T-cell (primary cell): ENCODE results near the gene STIM1. TPM values are rescaled to one million over a fixed set of nuclear protein-coding genes. Genes with fewer than 3 reads are reported as not detected.
A peak's percentile ranks its signal among the peaks of the same experiment; 100 is the strongest.

ENCODE experiments used
- ATAC-seq, 4 experiments: fragments of 200-7000 bp in 3 of 4; fragments of 150-1000 bp in 1 of 4; cut with Tn5 transposase; replicated peaks in 1 of 4; 1 replicate in 3 of 4; 2 replicates in 1 of 4; pipeline ENCODE4 v1.10.0; 2021; ENCODE audit warnings: moderate library complexity in 3 of 4, mild to moderate bottlenecking in 2 of 4, moderate number of reproducible peaks in 1 of 4
- CTCF ChIA-PET, 2 donors: fragments of 300-600 bp; sonication (Branson Sonifier 250); formaldehyde crosslinking; loops; one replicate each; lab custom pipeline; 2022; ENCODE audit warnings: antibody characterized with exemption in 2 of 2; lab: Charles Lee
- POLR2A ChIA-PET, 2 donors: fragments of 300-600 bp; sonication (Branson Sonifier 250); formaldehyde crosslinking; loops; one replicate each; lab custom pipeline; 2022; ENCODE audit warnings: antibody characterized with exemption in 2 of 2; lab: Charles Lee
- DNase-seq, 35 experiments: peaks; one replicate each; pipeline versions ENCODE4 v3.0.0 to v3.0.0-alpha.2; 2013 to 2023
- H3K27ac ChIP-seq: one replicate; pipeline ENCODE4 v1.5.1; 2013; ENCODE audit warnings: low read length
- H3K27me3 ChIP-seq, 2 experiments: replicated peaks in 1 of 2; 1 replicate in 1 of 2; 2 replicates in 1 of 2; pipeline versions ENCODE4 v1.6.1 to v1.7.0; 2013; ENCODE audit warnings: low read length in 1 of 2, mixed read lengths in 1 of 2; ENCODE audit not compliant: control insufficient read depth in 2 of 2, insufficient read depth in 2 of 2; ENCODE audit errors: extremely low read depth in 1 of 2
- H3K36me3 ChIP-seq, 2 donors: 1 replicate in 1 of 2; 2 replicates in 1 of 2; pipeline versions ENCODE4 v1.6.1 to v1.7.0; 2013; ENCODE audit warnings: low read length in 1 of 2; ENCODE audit not compliant: control insufficient read depth in 2 of 2, insufficient read depth in 1 of 2; ENCODE audit errors: extremely low read depth in 1 of 2
- H3K4me1 ChIP-seq, 2 experiments: 1 replicate in 1 of 2; 2 replicates in 1 of 2; pipeline versions ENCODE4 v1.6.1 to v1.7.0; 2013; ENCODE audit warnings: low read length in 2 of 2, mixed read lengths in 1 of 2; ENCODE audit not compliant: insufficient read depth in 2 of 2, control insufficient read depth in 1 of 2; ENCODE audit errors: extremely low read depth in 1 of 2
- H3K4me3 ChIP-seq, 2 donors: 1 replicate in 1 of 2; 2 replicates in 1 of 2; pipeline versions ENCODE4 v1.5.1 to v1.7.0; 2013; ENCODE audit warnings: mild to moderate bottlenecking in 2 of 2, low read length in 1 of 2, moderate library complexity in 1 of 2; ENCODE audit not compliant: control insufficient read depth in 1 of 2; ENCODE audit errors: extremely low read depth in 1 of 2
- H3K9me3 ChIP-seq: 2 replicates; pipeline ENCODE4 v1.7.0; 2013
- H3K27ac Mint-ChIP-seq, 2 donors: one replicate each; pipeline ENCODE4 v1.8.0; 2020 to 2021; ENCODE audit warnings: mild to moderate bottlenecking in 2 of 2, mixed read lengths in 2 of 2
- H3K27me3 Mint-ChIP-seq, 2 donors: one replicate each; pipeline ENCODE4 v1.8.0; 2021 to 2022; ENCODE audit warnings: mixed read lengths in 2 of 2
- H3K36me3 Mint-ChIP-seq: one replicate; pipeline ENCODE4 v1.8.0; 2021; ENCODE audit warnings: mixed read lengths
- H3K4me1 Mint-ChIP-seq, 3 donors: one replicate each; pipeline ENCODE4 v1.8.0; 2020 to 2022; ENCODE audit warnings: mixed read lengths in 3 of 3, mild to moderate bottlenecking in 1 of 3
- H3K4me3 Mint-ChIP-seq, 3 donors: one replicate each; pipeline ENCODE4 v1.8.0; 2020 to 2022; ENCODE audit warnings: mild to moderate bottlenecking in 3 of 3, mixed read lengths in 3 of 3, moderate library complexity in 3 of 3
- H3K9me3 Mint-ChIP-seq, 3 donors: one replicate each; pipeline ENCODE4 v1.8.0; 2020 to 2022; ENCODE audit warnings: mixed read lengths in 3 of 3
- WGBS: methylation state at CpG from one replicate; pipeline ENCODE4 v1.1.5; 2013; ENCODE audit warnings: missing lambda C conversion rate; ENCODE audit not compliant: insufficient coverage; 5-methylcytosine and 5-hydroxymethylcytosine counted together
- total RNA-seq, 35 experiments: library from RNA in 6 of 35; stranded (reverse) in 6 of 35; fragments of 120-200 nt in 1 of 35; gene quantifications; one replicate each; pipeline versions ENCODE4 v1.2.1 to v1.2.4 and lab custom pipeline; 2013 to 2026

Gene STIM1
- total RNA-seq, 5 donors from 2014 or later (not counting 1 experiment from before 2014, with no cell fraction given): 87.6 to 139 (median 94.5) TPM

- WGBS: 80% methylated on average over 1 of the region's 2 CpGs
- Mint-ChIP-seq H3K4me1 (peaks cover 30 to 34% (median 34%) of the 10 kb centered on the region in 3 donors), H3K36me3 (peaks cover 40% of the 10 kb centered on the region), H3K27me3 (no peaks in the 10 kb centered on the region), H3K27ac (no peak overlapping the region), H3K9me3 (no peaks in the 10 kb centered on the region), H3K4me3 (no peak overlapping the region)
- POLR2A ChIA-PET: interaction anchor here in 1 of 2 donors (0.7 kb wide), 1 partner anchor 25 kb away, joined by 7 read pairs; no protein-coding TSS in a partner anchor
- no peak overlapping the region for H3K27ac ChIP-seq
- no peaks in the 10 kb centered on the region for H3K4me1 ChIP-seq
- peaks cover 0 to 32% of the 10 kb centered on the region in 2 donors for H3K36me3 ChIP-seq
- H3K27me3 ChIP-seq: no peaks in the 10 kb centered on the region
- DNase-seq: no peak
- CTCF ChIA-PET: no interaction called here
- ATAC-seq: no peak
- H3K9me3 ChIP-seq: no peaks in the 10 kb centered on the region
- H3K4me3 ChIP-seq: no peak overlapping the region
Observed at GRCh38 chr11:4103269-4103668, 247.8 kb downstream of the STIM1 start.

GRCh38 chr11:4105916-4106315, 250.5 kb downstream of the STIM1 start:
- ChIA-PET CTCF (interaction anchor here in 1 of 2 donors (0.7 kb wide), 1 partner anchor 81 kb away, joined by 4 read pairs; no protein-coding TSS in a partner anchor), POLR2A (interaction anchor here in 1 of 2 donors (1.2 kb wide), 1 partner anchor 9 kb away, joined by 4 read pairs; no protein-coding TSS in a partner anchor)
- Mint-ChIP-seq H3K4me1 (peaks cover 10 to 15% (median 11%) of the 10 kb centered on the region in 3 donors), H3K9me3 (no peaks in the 10 kb centered on the region), H3K27ac (no peak overlapping the region), H3K36me3 (peaks cover 45% of the 10 kb centered on the region), H3K4me3 (no peak overlapping the region), H3K27me3 (no peaks in the 10 kb centered on the region)
- Histone ChIP-seq H3K4me3 (no peak overlapping the region), H3K4me1 (no peaks in the 10 kb centered on the region), H3K27me3 (no peaks in the 10 kb centered on the region), H3K9me3 (no peaks in the 10 kb centered on the region), H3K36me3 (peaks cover 0 to 48% of the 10 kb centered on the region in 2 donors), H3K27ac (no peak overlapping the region)
- no CpG with 5 or more reads among the region's 1 CpG for WGBS
- ATAC-seq (no peak), DNase-seq (no peak)

- no peak overlapping the region for H3K27ac Mint-ChIP-seq
- H3K9me3 ChIP-seq: no peaks in the 10 kb centered on the region
- CTCF ChIA-PET: no interaction called here
Observed at GRCh38 chr11:4111834-4112233, 256.4 kb downstream of the STIM1 start.

GRCh38 chr11:4115128-4115527, 259.7 kb downstream of the STIM1 start:
- Mint-ChIP-seq H3K27me3 (no peaks in the 10 kb centered on the region), H3K9me3 (no peaks in the 10 kb centered on the region), H3K36me3 (peaks cover 44% of the 10 kb centered on the region), H3K4me1 (peaks cover 0 to 5% (median 4%) of the 10 kb centered on the region in 3 donors), H3K27ac (no peak overlapping the region), H3K4me3 (no peak overlapping the region)
- no peaks in the 10 kb centered on the region for H3K4me1 ChIP-seq
- H3K27ac ChIP-seq: no peak overlapping the region
- ChIA-PET CTCF (no interaction called here), POLR2A (interaction anchor here in 1 of 2 donors (0.7 kb wide), 1 partner anchor 302 kb away, joined by 19 read pairs; no protein-coding TSS in a partner anchor)
- H3K4me3 ChIP-seq: no peak overlapping the region
- ATAC-seq: no peak
- H3K9me3 ChIP-seq: no peaks in the 10 kb centered on the region
- H3K27me3 ChIP-seq: no peaks in the 10 kb centered on the region
- WGBS: 100% methylated on average over 1 of the region's 2 CpGs
- H3K36me3 ChIP-seq: peaks cover 0 to 64% of the 10 kb centered on the region in 2 donors
- DNase-seq: no peak

More at GRCh38 chr11:4111834-4112233, 256.4 kb downstream of the STIM1 start:
- H3K27me3 Mint-ChIP-seq: no peaks in the 10 kb centered on the region
- no peaks in the 10 kb centered on the region for H3K9me3 Mint-ChIP-seq
- H3K4me1 ChIP-seq: no peaks in the 10 kb centered on the region
- H3K36me3 Mint-ChIP-seq: peaks cover 54% of the 10 kb centered on the region
- ATAC-seq: no peak
- peaks cover 0 to 2% (median 0%) of the 10 kb centered on the region in 3 donors for H3K4me1 Mint-ChIP-seq
- peaks cover 0 to 61% of the 10 kb centered on the region in 2 donors for H3K36me3 ChIP-seq
- POLR2A ChIA-PET: no interaction called here
- WGBS: no CpG with 5 or more reads among the region's 5 CpGs
- H3K4me3 Mint-ChIP-seq: no peak overlapping the region
- H3K4me3 ChIP-seq: no peak overlapping the region
- DNase-seq: no peak
- no peaks in the 10 kb centered on the region for H3K27me3 ChIP-seq
- H3K27ac ChIP-seq: no peak overlapping the region

- Mint-ChIP-seq H3K27ac (peak overlapping the region in 1 of 2 donors; percentile 24), H3K27me3 (no peaks in the 10 kb centered on the region), H3K36me3 (peaks cover 49% of the 10 kb centered on the region), H3K4me1 (peaks cover 0 to 5% (median 4%) of the 10 kb centered on the region in 3 donors), H3K9me3 (no peaks in the 10 kb centered on the region), H3K4me3 (no peak overlapping the region)
- Histone ChIP-seq H3K27ac (no peak overlapping the region), H3K36me3 (peaks cover 0 to 66% of the 10 kb centered on the region in 2 donors), H3K4me1 (no peaks in the 10 kb centered on the region), H3K27me3 (no peaks in the 10 kb centered on the region), H3K4me3 (no peak overlapping the region), H3K9me3 (no peaks in the 10 kb centered on the region)
- ChIA-PET POLR2A (no interaction called here), CTCF (no interaction called here)
- WGBS: 100% methylated on average over 1 of the region's 3 CpGs
- DNase-seq (no peak), ATAC-seq (no peak)
Observed at GRCh38 chr11:4118107-4118506, 262.6 kb downstream of the STIM1 start.

GRCh38 chr11:4123218-4123617, 267.8 kb downstream of the STIM1 start:
- ChIA-PET POLR2A (no interaction called here), CTCF (no interaction called here)
- H3K27ac Mint-ChIP-seq: no peak overlapping the region
- Histone ChIP-seq H3K4me1 (no peaks in the 10 kb centered on the region), H3K27me3 (no peaks in the 10 kb centered on the region), H3K9me3 (no peaks in the 10 kb centered on the region), H3K4me3 (no peak overlapping the region), H3K27ac (no peak overlapping the region), H3K36me3 (peaks cover 3 to 80% of the 10 kb centered on the region in 2 donors)
- no peaks in the 10 kb centered on the region for H3K27me3 Mint-ChIP-seq
- no peak overlapping the region for H3K4me3 Mint-ChIP-seq
- peaks cover 63% of the 10 kb centered on the region for H3K36me3 Mint-ChIP-seq
- DNase-seq (no peak), ATAC-seq (no peak)
- H3K9me3 Mint-ChIP-seq: no peaks in the 10 kb centered on the region
- H3K4me1 Mint-ChIP-seq: no peaks in the 10 kb centered on the region
- 90% methylated on average over 3 of the region's 4 CpGs for WGBS
